Gastrocnemius medialis (tissue), 4 donors: ENCODE data around the gene FAM177A1. TPM values are rescaled to one million over a fixed set of nuclear protein-coding genes. Genes with fewer than 3 reads are reported as not detected.
A peak's percentile ranks its signal among the peaks of the same experiment; 100 is the strongest.

ENCODE experiments used
- ATAC-seq, 2 donors: fragments of 150-250 bp; one replicate each; pipeline ENCODE4 v1.9.1; 2016
- DNase-seq, 2 donors: peaks; one replicate each; pipeline ENCODE4 v3.0.0-alpha.2; 2019
- H3K27ac ChIP-seq, 4 donors: fragments of 200-600 bp; sonication (generic); 1 replicate in 1 of 4; 2 replicates in 3 of 4; pipeline ENCODE4 v1.5.1; 2016 to 2018; ENCODE audit warnings: mild to moderate bottlenecking in 2 of 4, moderate library complexity in 1 of 4
- H3K27me3 ChIP-seq, 3 donors: fragments of 200-600 bp; sonication (generic) in 2 of 3; 1 replicate in 1 of 3; 2 replicates in 2 of 3; pipeline versions ENCODE4 v1.5.1 to v1.6.0; 2016 to 2019; ENCODE audit warnings: mild to moderate bottlenecking in 1 of 3, moderate library complexity in 1 of 3
- H3K36me3 ChIP-seq, 2 donors: fragments of 200-600 bp; sonication (generic) in 1 of 2; one replicate each; pipeline ENCODE4 v1.5.1; 2017 to 2018
- H3K4me1 ChIP-seq, 2 donors: fragments of 200-600 bp; sonication (generic) in 1 of 2; one replicate each; pipeline ENCODE4 v1.5.1; 2016 to 2017; ENCODE audit warnings: mild to moderate bottlenecking in 2 of 2
- H3K4me3 ChIP-seq, 4 donors: fragments of 200-600 bp; sonication (generic) in 3 of 4; 1 replicate in 1 of 4; 2 replicates in 3 of 4; pipeline ENCODE4 v1.5.1; 2016 to 2019; ENCODE audit warnings: mild to moderate bottlenecking in 2 of 4
- H3K9me3 ChIP-seq, 3 donors: fragments of 200-600 bp; sonication (generic) in 2 of 3; 1 replicate in 1 of 3; 2 replicates in 2 of 3; pipeline ENCODE4 v1.5.1; 2016 to 2019
- POLR2A ChIP-seq, 2 donors: fragments of 450-650 bp; IDR thresholded peaks; one replicate each; pipeline ENCODE4 v1.6.1; 2017; ENCODE audit warnings: antibody characterized with exemption in 2 of 2, mild to moderate bottlenecking in 2 of 2, moderate library complexity in 2 of 2
- in situ Hi-C, 4 donors: fragments of 200-750 bp; cut with MboI; loops; one replicate each; pipeline versions ENCODE4 v1.15.0 to v1.8.0; 2017; ENCODE audit warnings: low sequenced_read_pairs in 4 of 4
- intact Hi-C: fragments of 100-400 bp; cut with DNase I; formaldehyde crosslinking; loops from one replicate; pipeline ENCODE4 v1.15.1; 2023; ENCODE audit warnings: low total_unique reads
- total RNA-seq, 4 donors: library from RNA; depleted of rRNA; stranded (reverse); fragments of >200 nt; gene quantifications; one replicate each; pipeline versions ENCODE4 v1.1.0 to v1.2.3, GENCODE V29; 2016
- TF ChIP-seq, protein P1 (sequence below), 5 experiments: fragments of 450-650 bp in 3 of 5; fragments of 200-600 bp in 2 of 5; sonication (generic) in 2 of 5; IDR thresholded peaks in 4 of 5; conservative IDR thresholded peaks in 1 of 5; 1 replicate in 4 of 5; 2 replicates in 1 of 5; pipeline ENCODE4 v1.5.1; 2016 to 2019; ENCODE audit warnings: antibody characterized with exemption in 5 of 5, mild to moderate bottlenecking in 3 of 5, moderate library complexity in 3 of 5

FAM177A1 gene
- total RNA-seq, 4 donors from 2014 or later: 13.5 to 35.8 (median 21.8) TPM

DNA sequence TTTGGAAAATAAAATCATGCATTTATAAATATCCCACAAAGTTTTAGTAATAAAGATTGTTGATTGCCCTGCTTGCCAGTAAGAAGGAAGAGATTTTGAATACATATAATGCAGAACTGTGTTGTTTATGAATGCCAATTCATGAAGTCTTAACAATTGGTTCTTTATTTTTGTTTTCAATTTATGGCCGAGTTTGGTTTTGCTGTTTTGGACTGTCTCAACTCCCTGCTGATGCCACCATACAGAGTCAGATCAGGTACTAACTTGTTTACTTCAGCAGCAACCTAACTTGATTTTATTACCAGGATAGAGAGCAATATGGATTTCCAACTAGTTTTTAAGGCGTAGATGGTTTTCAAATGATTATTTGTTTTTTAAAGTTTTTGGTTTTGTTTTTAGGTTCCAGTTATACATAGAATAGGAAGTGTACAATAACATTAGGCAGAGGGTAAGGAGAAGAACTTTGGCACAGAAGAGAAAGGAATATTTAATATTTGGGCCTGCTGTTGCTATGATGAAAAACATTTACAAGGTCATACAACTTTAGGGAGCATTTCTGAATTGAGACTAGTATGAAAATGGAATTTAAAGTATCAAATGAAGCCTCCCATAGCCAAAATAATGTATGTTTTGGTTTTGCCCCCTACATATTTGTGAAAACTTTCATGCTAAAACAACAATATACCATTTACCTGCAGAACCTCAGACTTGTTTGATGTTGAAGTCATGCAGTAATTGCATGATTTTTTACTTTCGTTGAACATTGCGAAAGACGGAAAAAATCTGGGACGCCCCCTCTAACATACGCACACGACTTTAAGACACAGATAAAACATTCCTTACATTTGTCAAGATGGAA lies 904 bp upstream of the FAM177A1 start:
- peaks cover 27 to 30% of the 10 kb centered on the region in 2 donors for H3K4me1 ChIP-seq
- H3K27me3 ChIP-seq: no peaks in the 10 kb centered on the region
- TF ChIP-seq, protein P1, sequence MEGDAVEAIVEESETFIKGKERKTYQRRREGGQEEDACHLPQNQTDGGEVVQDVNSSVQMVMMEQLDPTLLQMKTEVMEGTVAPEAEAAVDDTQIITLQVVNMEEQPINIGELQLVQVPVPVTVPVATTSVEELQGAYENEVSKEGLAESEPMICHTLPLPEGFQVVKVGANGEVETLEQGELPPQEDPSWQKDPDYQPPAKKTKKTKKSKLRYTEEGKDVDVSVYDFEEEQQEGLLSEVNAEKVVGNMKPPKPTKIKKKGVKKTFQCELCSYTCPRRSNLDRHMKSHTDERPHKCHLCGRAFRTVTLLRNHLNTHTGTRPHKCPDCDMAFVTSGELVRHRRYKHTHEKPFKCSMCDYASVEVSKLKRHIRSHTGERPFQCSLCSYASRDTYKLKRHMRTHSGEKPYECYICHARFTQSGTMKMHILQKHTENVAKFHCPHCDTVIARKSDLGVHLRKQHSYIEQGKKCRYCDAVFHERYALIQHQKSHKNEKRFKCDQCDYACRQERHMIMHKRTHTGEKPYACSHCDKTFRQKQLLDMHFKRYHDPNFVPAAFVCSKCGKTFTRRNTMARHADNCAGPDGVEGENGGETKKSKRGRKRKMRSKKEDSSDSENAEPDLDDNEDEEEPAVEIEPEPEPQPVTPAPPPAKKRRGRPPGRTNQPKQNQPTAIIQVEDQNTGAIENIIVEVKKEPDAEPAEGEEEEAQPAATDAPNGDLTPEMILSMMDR (IDR thresholded peaks at IDR 0.05 in 4 of 5, conservative IDR thresholded peaks at IDR 0.05 in 1 of 5): no peak
- TF ChIP-seq POLR2A (IDR thresholded peaks at IDR 0.05): no peak
- intact Hi-C loops (loop anchor here (10.0 kb wide), 1 partner anchor 760 kb away; the partner anchor contains the start of gene RALGAPA1), in situ Hi-C loops (loop anchor here in 1 of 4 donors (25.0 kb wide), 1 partner anchor 367 kb away; the partner anchor contains the start of gene NFKBIA)
- H3K36me3 ChIP-seq: no peaks in the 10 kb centered on the region
- ATAC-seq (no peak), DNase-seq (no peak)
- peak overlapping the region; percentile 77 to 94 (median 88) for H3K4me3 ChIP-seq
- no peaks in the 10 kb centered on the region for H3K9me3 ChIP-seq
- peak overlapping the region; percentile 90 to 98 (median 94) for H3K27ac ChIP-seq

GRCh38 chr14:35045798-35046047 lies 349 bp upstream of the FAM177A1 start:
- intact Hi-C loops: loop anchor here (1.0 to 10.0 kb wide), 5 partner anchors 63 to 759 kb away; partner anchors contain the start of genes NFKBIA, PRORP, RALGAPA1 and SRP54

DNA sequence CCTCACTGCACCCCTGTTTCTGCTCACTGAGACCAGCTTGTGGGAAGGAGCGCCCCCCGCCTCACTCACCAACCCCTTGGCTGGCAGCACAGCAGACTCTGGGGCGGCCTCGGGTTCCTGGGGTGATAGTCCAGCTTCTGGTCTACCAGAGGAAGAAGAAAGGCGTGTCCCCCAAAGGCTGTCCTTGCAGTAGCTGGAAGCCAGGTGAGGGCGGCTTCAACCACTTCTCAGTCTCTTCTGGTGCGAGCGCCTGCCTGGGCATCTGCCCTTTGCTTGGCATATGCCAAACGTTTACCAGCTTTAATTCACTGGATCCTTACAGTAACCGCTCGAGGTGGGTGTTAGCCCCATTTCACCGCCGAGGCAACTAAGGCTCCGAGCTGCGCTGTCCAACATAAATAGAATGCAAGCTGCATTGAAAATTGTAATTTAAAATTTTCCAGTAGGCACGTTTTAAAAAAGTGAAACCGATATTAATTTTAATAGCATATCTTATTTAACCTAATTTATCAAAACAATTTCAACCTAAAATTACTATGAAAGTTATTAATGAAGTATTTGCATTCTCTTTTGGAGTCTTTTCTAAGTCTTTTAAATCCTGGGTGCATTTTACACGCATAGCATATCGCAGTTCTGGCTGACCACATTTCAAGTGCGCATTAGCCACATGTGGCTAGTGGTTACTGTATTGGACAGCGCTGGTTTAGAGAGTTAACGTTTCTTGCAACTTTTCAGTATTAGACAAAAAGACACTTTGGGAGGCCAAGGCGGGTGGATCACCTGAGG lies 872 bp downstream of the FAM177A1 start:
- in situ Hi-C loops (loop anchor here in 1 of 4 donors (25.0 kb wide), 1 partner anchor 365 kb away; the partner anchor contains the start of gene NFKBIA), intact Hi-C loops (loop anchor here (1.0 to 10.0 kb wide), 5 partner anchors 65 to 758 kb away; partner anchors contain the start of genes NFKBIA, PRORP, RALGAPA1 and SRP54)
- DNase-seq (peak; percentile 14 to 52), ATAC-seq (peak; percentile 30 to 35)
- Histone ChIP-seq H3K27me3 (no peaks in the 10 kb centered on the region), H3K27ac (peak overlapping the region; percentile 90 to 98 (median 94)), H3K36me3 (no peaks in the 10 kb centered on the region), H3K4me3 (peak overlapping the region; percentile 77 to 94 (median 88)), H3K9me3 (no peaks in the 10 kb centered on the region), H3K4me1 (peaks cover 39 to 42% of the 10 kb centered on the region in 2 donors)
- TF ChIP-seq, protein P1 (IDR thresholded peaks at IDR 0.05 in 4 of 5, conservative IDR thresholded peaks at IDR 0.05 in 1 of 5): peak in 1 of 5 experiments; percentile 23
- TF ChIP-seq POLR2A (IDR thresholded peaks at IDR 0.05): no peak

More at GRCh38 chr14:35045798-35046047, 349 bp upstream of the FAM177A1 start:
- in situ Hi-C loops: loop anchor here in 1 of 4 donors (25.0 kb wide), 1 partner anchor 367 kb away; the partner anchor contains the start of gene NFKBIA
- peak overlapping the region; percentile 77 to 94 (median 88) for H3K4me3 ChIP-seq
- ATAC-seq (no peak), DNase-seq (no peak)
- H3K4me1 ChIP-seq: peaks cover 32 to 36% of the 10 kb centered on the region in 2 donors
- H3K27ac ChIP-seq: peak overlapping the region; percentile 90 to 98 (median 94)
- H3K9me3 ChIP-seq: no peaks in the 10 kb centered on the region
- TF ChIP-seq, protein P1 (IDR thresholded peaks at IDR 0.05 in 4 of 5, conservative IDR thresholded peaks at IDR 0.05 in 1 of 5): no peak
- H3K36me3 ChIP-seq: no peaks in the 10 kb centered on the region
- H3K27me3 ChIP-seq: no peaks in the 10 kb centered on the region

GRCh38 chr14:35047976-35048513 lies 2.0 kb downstream of the FAM177A1 start:
- TF ChIP-seq, protein P1 (IDR thresholded peaks at IDR 0.05 in 4 of 5, conservative IDR thresholded peaks at IDR 0.05 in 1 of 5): no peak
- no peak for TF ChIP-seq POLR2A (IDR thresholded peaks at IDR 0.05)
- in situ Hi-C loops (loop anchor here in 1 of 4 donors (25.0 kb wide), 1 partner anchor 364 kb away; the partner anchor contains the start of gene NFKBIA), intact Hi-C loops (loop anchor here (2.0 to 10.0 kb wide), 3 partner anchors 75 to 757 kb away; partner anchors contain the start of genes NFKBIA, PRORP and RALGAPA1)
- ATAC-seq (no peak), DNase-seq (no peak)
- H3K27ac ChIP-seq: peak overlapping the region in 3 of 4 donors; percentile 18 to 91 (median 87)
- H3K27me3 ChIP-seq: no peaks in the 10 kb centered on the region
- H3K4me1 ChIP-seq: peaks cover 39 to 42% of the 10 kb centered on the region in 2 donors
- no peaks in the 10 kb centered on the region for H3K9me3 ChIP-seq
- H3K36me3 ChIP-seq: no peaks in the 10 kb centered on the region
- H3K4me3 ChIP-seq: peak overlapping the region in 1 of 4 donors; percentile 94
